Measurements from ENCODE around the gene SESN1. TPM values are rescaled to one million over a fixed set of nuclear protein-coding genes. Genes with fewer than 3 reads are reported as not detected.

Gene SESN1
- total RNA-seq, 1 donor from 2014 or later: 49.0 TPM

DNA sequence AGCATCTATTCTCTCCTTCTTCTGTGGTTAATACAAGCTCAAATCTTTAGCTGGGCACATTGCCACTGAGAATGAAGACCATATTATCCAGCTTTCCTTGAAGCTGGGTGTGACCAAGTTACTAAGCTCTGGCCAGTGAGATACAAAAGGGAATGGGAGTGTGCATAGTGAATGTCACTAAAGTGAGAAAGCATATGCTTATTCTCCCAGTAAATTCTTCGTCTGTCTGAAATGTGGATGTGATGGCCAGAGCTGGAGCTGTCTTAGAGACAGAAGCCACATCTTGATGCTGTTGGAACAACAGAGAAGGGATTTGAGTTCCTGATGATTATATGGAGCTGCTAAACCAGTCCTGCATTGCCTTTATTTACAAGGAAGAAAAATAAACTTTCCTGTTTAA lies 60.1 kb downstream of the SESN1 start:
- Histone ChIP-seq H3K4me1 (no peaks in the 10 kb centered on the region), H3K9me3 (no peaks in the 10 kb centered on the region)
- TF ChIP-seq, protein P1, sequence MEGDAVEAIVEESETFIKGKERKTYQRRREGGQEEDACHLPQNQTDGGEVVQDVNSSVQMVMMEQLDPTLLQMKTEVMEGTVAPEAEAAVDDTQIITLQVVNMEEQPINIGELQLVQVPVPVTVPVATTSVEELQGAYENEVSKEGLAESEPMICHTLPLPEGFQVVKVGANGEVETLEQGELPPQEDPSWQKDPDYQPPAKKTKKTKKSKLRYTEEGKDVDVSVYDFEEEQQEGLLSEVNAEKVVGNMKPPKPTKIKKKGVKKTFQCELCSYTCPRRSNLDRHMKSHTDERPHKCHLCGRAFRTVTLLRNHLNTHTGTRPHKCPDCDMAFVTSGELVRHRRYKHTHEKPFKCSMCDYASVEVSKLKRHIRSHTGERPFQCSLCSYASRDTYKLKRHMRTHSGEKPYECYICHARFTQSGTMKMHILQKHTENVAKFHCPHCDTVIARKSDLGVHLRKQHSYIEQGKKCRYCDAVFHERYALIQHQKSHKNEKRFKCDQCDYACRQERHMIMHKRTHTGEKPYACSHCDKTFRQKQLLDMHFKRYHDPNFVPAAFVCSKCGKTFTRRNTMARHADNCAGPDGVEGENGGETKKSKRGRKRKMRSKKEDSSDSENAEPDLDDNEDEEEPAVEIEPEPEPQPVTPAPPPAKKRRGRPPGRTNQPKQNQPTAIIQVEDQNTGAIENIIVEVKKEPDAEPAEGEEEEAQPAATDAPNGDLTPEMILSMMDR (IDR thresholded peaks at IDR 0.05): no peak

DNA sequence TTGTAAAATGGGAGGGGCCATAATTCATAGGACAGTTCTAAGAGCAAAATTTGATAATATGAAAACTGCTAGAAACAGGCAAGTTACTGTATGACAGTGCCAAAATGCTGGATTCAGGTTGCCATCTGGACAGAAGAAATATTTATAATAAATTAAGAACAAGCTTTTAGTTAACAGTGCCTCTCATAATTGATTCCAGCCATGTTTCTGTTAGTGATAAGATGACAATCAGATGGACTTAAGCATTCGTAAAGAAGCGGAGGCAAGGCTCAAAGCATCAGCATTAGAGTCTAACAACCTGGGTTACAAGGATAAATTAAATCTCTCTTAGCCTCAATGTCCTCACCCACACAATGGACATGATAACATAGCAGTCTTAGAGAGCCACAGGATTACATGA lies 61.0 kb downstream of the SESN1 start:
- no peaks in the 10 kb centered on the region for H3K4me1 ChIP-seq
- TF ChIP-seq, protein P1 (IDR thresholded peaks at IDR 0.05): no peak
- DNase-seq (ENCODE audit: low spot score in 2 of 2): no peak
- no peaks in the 10 kb centered on the region for H3K27me3 ChIP-seq
- no peak overlapping the region for H3K4me3 ChIP-seq
- no peaks in the 10 kb centered on the region for H3K36me3 ChIP-seq
- intact Hi-C loops (cut with DNase I): no loop called here
- H3K27ac ChIP-seq: no peak overlapping the region
- no peaks in the 10 kb centered on the region for H3K9me3 ChIP-seq

More for the DNA sequence above, 60.1 kb downstream of the SESN1 start:
- Histone ChIP-seq H3K36me3 (no peaks in the 10 kb centered on the region), H3K27me3 (no peaks in the 10 kb centered on the region), H3K4me3 (no peak overlapping the region), H3K27ac (no peak overlapping the region)
- no peak for DNase-seq (ENCODE audit: low spot score in 2 of 2)
- intact Hi-C loops (cut with DNase I): no loop called here

DNA sequence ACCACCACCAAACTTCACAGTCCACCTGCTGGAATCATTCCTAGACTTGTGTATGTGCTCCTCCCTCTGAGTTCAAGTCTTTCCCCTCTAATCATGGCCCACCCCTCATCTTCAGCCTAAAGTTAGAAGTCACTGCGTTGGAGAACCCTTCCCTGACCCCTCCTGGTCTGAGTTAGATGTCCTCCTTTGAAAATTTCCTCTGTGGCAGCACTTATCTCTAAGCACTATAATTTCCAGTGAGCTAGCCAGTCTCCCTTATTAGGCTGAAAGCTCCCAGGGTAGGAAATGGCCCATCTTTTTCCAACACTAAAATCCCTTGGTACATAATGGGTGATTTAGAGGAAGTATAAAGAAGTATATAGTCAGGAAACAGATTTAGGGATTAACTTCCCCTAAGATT lies 63.2 kb downstream of the SESN1 start:
- TF ChIP-seq, protein P1 (IDR thresholded peaks at IDR 0.05): no peak
- intact Hi-C loops (cut with DNase I): no loop called here
- no peak for DNase-seq (ENCODE audit: low spot score in 2 of 2)
- Histone ChIP-seq H3K4me3 (no peak overlapping the region), H3K9me3 (no peaks in the 10 kb centered on the region), H3K27me3 (no peaks in the 10 kb centered on the region), H3K36me3 (no peaks in the 10 kb centered on the region), H3K27ac (no peak overlapping the region), H3K4me1 (no peaks in the 10 kb centered on the region)

DNA sequence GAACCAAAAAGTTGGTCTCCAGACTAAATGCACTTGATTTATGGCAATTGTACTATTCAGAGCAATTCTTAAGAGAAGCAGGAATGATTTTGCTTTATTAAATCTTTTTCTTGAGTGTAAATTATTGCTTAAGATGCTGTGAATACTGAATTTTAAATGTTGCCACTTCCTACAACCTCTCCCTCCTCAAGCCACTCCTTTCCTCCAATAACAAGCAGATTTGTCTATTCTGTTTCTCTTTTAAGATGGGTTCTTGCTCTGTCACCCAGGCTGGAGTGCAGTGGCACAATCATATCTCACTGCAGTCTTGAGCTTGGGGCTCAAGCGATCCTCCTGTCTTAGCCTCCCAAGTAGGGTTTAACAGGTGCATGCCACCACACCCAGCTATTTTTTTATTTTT lies 65.3 kb downstream of the SESN1 start:
- no peak for DNase-seq (ENCODE audit: low spot score in 2 of 2)

DNA sequence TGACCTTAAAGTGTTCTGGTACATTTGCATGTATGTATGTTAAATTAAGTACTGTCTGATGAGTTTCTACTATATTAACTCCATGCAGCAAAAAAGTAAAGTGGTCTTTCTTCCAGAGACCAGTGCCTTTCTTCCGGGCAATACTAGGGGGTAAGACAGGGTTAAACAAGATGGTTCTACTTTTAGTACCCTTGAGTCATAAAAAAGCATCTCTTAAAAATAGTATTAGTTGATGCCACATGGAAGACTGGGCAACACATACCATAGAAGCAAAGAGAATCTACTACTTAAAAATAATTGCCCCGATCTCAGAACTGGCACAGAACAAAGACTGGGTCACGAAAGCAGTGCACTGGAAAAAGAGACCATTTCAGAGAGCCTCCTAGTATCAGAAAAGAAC lies 66.2 kb downstream of the SESN1 start:
- H3K27ac ChIP-seq: no peak overlapping the region
- H3K4me3 ChIP-seq: no peak overlapping the region
- H3K9me3 ChIP-seq: no peaks in the 10 kb centered on the region
- no peaks in the 10 kb centered on the region for H3K27me3 ChIP-seq
- TF ChIP-seq, protein P1 (IDR thresholded peaks at IDR 0.05): no peak
- intact Hi-C loops (cut with DNase I): no loop called here
- H3K4me1 ChIP-seq: no peaks in the 10 kb centered on the region
- H3K36me3 ChIP-seq: no peaks in the 10 kb centered on the region
- no peak for DNase-seq (ENCODE audit: low spot score in 2 of 2)

More for the DNA sequence above, 65.3 kb downstream of the SESN1 start:
- no peaks in the 10 kb centered on the region for H3K4me1 ChIP-seq
- no peaks in the 10 kb centered on the region for H3K9me3 ChIP-seq
- H3K27ac ChIP-seq: no peak overlapping the region
- H3K36me3 ChIP-seq: no peaks in the 10 kb centered on the region
- intact Hi-C loops (cut with DNase I): no loop called here
- no peak overlapping the region for H3K4me3 ChIP-seq
- TF ChIP-seq, protein P1 (IDR thresholded peaks at IDR 0.05): no peak
- no peaks in the 10 kb centered on the region for H3K27me3 ChIP-seq

DNA sequence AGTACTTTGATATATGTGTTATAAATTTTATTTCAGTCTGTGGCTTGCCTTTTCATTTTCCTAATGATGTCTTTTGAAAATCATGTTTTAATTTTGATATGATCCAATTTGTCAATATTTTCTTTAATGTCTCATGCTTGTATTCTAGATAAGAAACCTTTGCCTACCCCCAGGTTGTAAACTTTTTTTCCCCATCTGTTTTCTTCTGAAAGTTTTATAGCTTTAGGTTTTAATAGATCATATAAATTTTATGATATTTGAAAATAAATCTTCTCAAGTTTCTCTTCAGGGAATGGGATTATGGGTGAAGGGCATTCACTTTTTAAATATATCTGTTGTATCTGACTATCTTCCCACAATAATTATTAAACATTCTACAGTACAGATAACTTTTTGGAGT lies 66.7 kb downstream of the SESN1 start:
- no peak for DNase-seq (ENCODE audit: low spot score in 2 of 2)
- H3K27me3 ChIP-seq: no peaks in the 10 kb centered on the region
- H3K4me3 ChIP-seq: no peak overlapping the region
- H3K27ac ChIP-seq: no peak overlapping the region
- intact Hi-C loops (cut with DNase I): no loop called here
- no peaks in the 10 kb centered on the region for H3K36me3 ChIP-seq
- TF ChIP-seq, protein P1 (IDR thresholded peaks at IDR 0.05): no peak
- peaks cover 0 to 1% of the 10 kb centered on the region in 2 donors for H3K4me1 ChIP-seq
- no peaks in the 10 kb centered on the region for H3K9me3 ChIP-seq

Data from ascending aorta (tissue), 2 donors.